Measurements from ENCODE around the gene POLL.

Gene POLL

DNA sequence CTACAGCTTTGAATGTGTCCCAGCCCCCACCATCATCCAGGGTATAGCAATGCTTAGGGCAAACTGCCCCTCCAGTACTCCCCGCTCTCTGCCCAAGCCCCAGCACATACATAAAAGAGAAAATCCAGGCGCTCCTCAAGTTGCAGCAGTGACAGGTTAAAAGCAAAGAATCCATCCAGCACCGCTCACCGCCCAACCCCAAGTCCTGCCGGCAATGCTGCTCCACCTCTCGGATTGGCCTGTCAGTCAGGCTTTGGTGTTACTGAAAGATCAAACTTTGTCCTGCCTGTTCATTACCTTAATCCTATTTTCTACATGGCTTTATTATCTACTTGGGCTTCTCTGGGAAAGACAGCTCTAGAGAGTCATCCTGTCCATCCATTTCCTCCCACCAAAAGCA, 31.9 kb upstream of the POLL start:
- Histone ChIP-seq H3K4ac (ENCODE audit: low read length) (no peak overlapping the region), H2BK12ac (ENCODE audit: low read length) (no peak overlapping the region), H3K36me3 (replicated peaks in 1 of 2; ENCODE audit: control insufficient read depth in 2 of 2, insufficient read depth in 2 of 2, low read length in 2 of 2) (peaks cover 0 to 3% of the 10 kb centered on the region in 2 donors), H2BK5ac (ENCODE audit: low read length) (no peak overlapping the region), H2BK120ac (ENCODE audit: low read depth, low read length) (peak overlapping the region; percentile 29), H2BK15ac (ENCODE audit: low read length) (no peak overlapping the region), H3K27ac (replicated peaks; ENCODE audit: low read length) (peak overlapping the region; percentile 65), H2AFZ (ENCODE audit: low read length) (no peak overlapping the region), H3K18ac (ENCODE audit: low read length) (peak overlapping the region; percentile 91), H3K23ac (ENCODE audit: low read depth, low read length, poor library complexity) (no peak overlapping the region), H3K27me3 (ENCODE audit: control insufficient read depth in 3 of 3, insufficient read depth in 3 of 3, low read depth in 1 of 3, low read length in 3 of 3) (peaks cover 0 to 66% (median 0%) of the 10 kb centered on the region in 3 experiments), H2AK5ac (ENCODE audit: low read depth, low read length) (peak overlapping the region; percentile 82), H3K4me2 (ENCODE audit: insufficient read depth, low read length, poor library complexity, severe bottlenecking) (no peak overlapping the region), H4K8ac (ENCODE audit: low read depth, low read length) (no peak overlapping the region), H3K9ac (ENCODE audit: low read depth, low read length, poor library complexity) (no peak overlapping the region), H3K4me3 (ENCODE audit: low read length in 2 of 2) (no peak overlapping the region), H3K9me3 (replicated peaks in 1 of 2; ENCODE audit: control insufficient read depth in 2 of 2, insufficient read depth in 1 of 2, low read depth in 1 of 2, low read length in 2 of 2) (no peaks in the 10 kb centered on the region), H3K14ac (ENCODE audit: low read length) (no peak overlapping the region), H3K79me1 (ENCODE audit: low read depth, low read length) (no peaks in the 10 kb centered on the region), H3K4me1 (ENCODE audit: control insufficient read depth in 2 of 2, insufficient read depth in 1 of 2, low read depth in 1 of 2, low read length in 2 of 2) (peaks cover 3 to 38% of the 10 kb centered on the region in 2 donors), H4K91ac (ENCODE audit: low read depth, low read length, poor library complexity) (no peak overlapping the region)
- DNase-seq (ENCODE audit: low spot score) = no peak
- no CpG with 5 or more reads among the region's 6 CpGs for WGBS, 2 donors (ENCODE audit: extremely low coverage in 2 of 2, insufficient read length in 2 of 2, insufficient replicate concordance in 1 of 2)

DNA sequence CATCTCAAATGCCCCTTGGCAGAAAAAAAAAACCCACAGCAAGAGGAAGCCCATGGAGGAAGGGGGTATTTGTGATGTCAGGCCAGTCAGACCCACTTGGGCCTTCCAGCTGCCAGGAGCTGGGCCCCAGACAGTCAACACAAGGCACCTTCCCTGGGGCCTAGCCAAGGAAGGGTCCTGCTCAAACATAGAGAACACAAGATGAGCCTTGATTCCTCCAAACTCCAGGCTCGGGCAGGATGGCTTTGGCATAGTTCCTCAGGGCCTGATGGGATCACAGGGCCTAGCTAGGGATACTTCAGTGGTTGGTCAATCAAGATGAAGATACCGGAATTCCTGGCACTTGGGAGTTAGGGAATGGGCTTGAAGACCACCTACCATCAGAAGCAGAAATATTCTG, 30.8 kb upstream of the POLL start:
- Histone ChIP-seq H2BK12ac (ENCODE audit: low read length) (peak overlapping the region; percentile 25), H2BK5ac (ENCODE audit: low read length) (peak overlapping the region; percentile 67), H3K18ac (ENCODE audit: low read length) (peak overlapping the region; percentile 62), H2BK120ac (ENCODE audit: low read depth, low read length) (no peak overlapping the region), H2AK5ac (ENCODE audit: low read depth, low read length) (peak overlapping the region; percentile 96), H2AFZ (ENCODE audit: low read length) (no peak overlapping the region), H3K4me1 (ENCODE audit: control insufficient read depth in 2 of 2, insufficient read depth in 1 of 2, low read depth in 1 of 2, low read length in 2 of 2) (peaks cover 7 to 41% of the 10 kb centered on the region in 2 donors), H3K23ac (ENCODE audit: low read depth, low read length, poor library complexity) (peak overlapping the region; percentile 17), H3K9me3 (replicated peaks in 1 of 2; ENCODE audit: control insufficient read depth in 2 of 2, insufficient read depth in 1 of 2, low read depth in 1 of 2, low read length in 2 of 2) (no peaks in the 10 kb centered on the region), H2BK15ac (ENCODE audit: low read length) (peak overlapping the region; percentile 79), H3K9ac (ENCODE audit: low read depth, low read length, poor library complexity) (no peak overlapping the region), H4K8ac (ENCODE audit: low read depth, low read length) (no peak overlapping the region), H3K4me3 (ENCODE audit: low read length in 2 of 2) (no peak overlapping the region), H3K14ac (ENCODE audit: low read length) (no peak overlapping the region), H3K36me3 (replicated peaks in 1 of 2; ENCODE audit: control insufficient read depth in 2 of 2, insufficient read depth in 2 of 2, low read length in 2 of 2) (peaks cover 0 to 2% of the 10 kb centered on the region in 2 donors), H4K91ac (ENCODE audit: low read depth, low read length, poor library complexity) (no peak overlapping the region), H3K27me3 (ENCODE audit: control insufficient read depth in 3 of 3, insufficient read depth in 3 of 3, low read depth in 1 of 3, low read length in 3 of 3) (peaks cover 0 to 66% (median 0%) of the 10 kb centered on the region in 3 experiments), H3K79me1 (ENCODE audit: low read depth, low read length) (no peaks in the 10 kb centered on the region), H3K4me2 (ENCODE audit: insufficient read depth, low read length, poor library complexity, severe bottlenecking) (no peak overlapping the region), H3K4ac (ENCODE audit: low read length) (peak overlapping the region; percentile 10), H3K27ac (replicated peaks; ENCODE audit: low read length) (no peak overlapping the region)
- no peak for DNase-seq (ENCODE audit: low spot score)
- no CpG with 5 or more reads among the region's 2 CpGs for WGBS, 2 donors (ENCODE audit: extremely low coverage in 2 of 2, insufficient read length in 2 of 2, insufficient replicate concordance in 1 of 2)

DNA sequence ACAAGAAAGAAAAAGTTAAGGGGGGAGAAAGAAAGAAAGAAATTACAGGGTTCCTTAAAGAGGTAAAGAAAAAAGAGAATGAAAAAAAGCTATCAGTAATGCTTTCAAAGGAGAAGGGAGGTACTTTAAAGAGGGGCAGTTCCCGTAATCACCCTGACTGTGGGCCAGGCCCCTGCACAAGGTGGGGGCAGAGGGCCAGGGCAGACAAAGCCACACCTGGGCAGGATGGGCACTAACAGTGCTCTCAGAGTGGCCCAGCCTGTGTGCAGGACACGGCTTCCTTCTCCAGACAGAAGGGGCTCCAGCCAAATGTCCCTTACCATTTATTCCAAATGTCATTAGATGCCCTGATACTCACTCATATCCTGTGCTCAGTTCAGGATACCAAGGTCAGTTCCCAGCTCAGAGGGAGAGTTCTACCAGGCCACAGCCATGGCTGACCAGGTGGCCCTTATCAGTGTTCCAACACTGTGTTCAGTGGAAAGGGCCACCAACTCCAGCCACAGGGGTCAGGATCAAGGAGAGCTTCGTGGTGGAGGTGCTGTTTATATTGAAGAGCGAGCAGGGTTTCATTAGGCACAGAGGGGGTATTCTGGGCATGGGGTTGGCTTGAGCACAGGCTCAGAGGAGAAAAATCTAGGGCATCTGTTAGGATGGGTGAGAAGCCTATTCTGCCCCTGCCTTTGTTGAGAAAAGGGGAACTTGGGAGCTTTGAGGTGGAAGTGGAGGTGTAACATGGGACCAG, 29.9 kb upstream of the POLL start:
- Histone ChIP-seq H3K36me3 (replicated peaks in 1 of 2; ENCODE audit: control insufficient read depth in 2 of 2, insufficient read depth in 2 of 2, low read length in 2 of 2) (no peaks in the 10 kb centered on the region), H3K4me1 (ENCODE audit: control insufficient read depth in 2 of 2, insufficient read depth in 1 of 2, low read depth in 1 of 2, low read length in 2 of 2) (peaks cover 7 to 46% of the 10 kb centered on the region in 2 donors), H2BK12ac (ENCODE audit: low read length) (no peak overlapping the region)

DNA sequence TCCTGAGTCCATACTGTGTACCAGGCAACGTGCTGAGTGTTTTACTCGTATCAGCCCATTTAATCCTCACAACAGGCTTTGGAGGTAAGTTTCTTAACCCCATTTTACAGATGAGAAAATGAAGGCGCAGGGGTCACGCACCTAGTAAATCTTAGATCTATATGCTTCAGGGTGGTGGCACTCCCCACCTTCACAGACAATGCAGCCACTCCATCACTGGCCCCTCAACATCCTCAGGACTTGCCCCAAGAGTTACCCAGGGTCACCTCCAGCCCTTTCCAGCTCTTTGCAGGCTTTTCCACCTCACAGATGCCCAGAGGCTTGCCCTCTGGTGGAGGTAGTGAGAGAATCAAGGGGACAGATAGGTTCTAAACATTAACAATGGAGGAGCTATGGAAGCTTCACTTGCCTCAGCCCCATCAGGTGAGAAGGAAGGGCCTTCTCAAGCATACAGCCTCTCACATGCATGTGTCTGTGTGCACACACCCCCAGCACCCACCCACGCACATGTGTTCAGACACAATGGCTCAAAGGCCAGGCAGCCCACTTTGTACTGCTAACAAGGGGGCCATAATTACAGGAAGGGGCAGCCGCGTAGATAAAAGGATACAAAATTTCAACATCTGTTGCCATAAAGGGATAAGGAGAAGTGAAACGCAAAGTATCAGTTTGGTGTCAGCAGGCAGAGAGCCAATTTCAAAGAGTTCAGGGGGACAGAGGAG, 29.2 kb upstream of the POLL start:
- no peak overlapping the region for H2BK120ac ChIP-seq (ENCODE audit: low read depth, low read length)
- H3K4me1 ChIP-seq (ENCODE audit: control insufficient read depth in 2 of 2, insufficient read depth in 1 of 2, low read depth in 1 of 2, low read length in 2 of 2) = peaks cover 10 to 51% of the 10 kb centered on the region in 2 donors
- H3K9me3 ChIP-seq (replicated peaks in 1 of 2; ENCODE audit: control insufficient read depth in 2 of 2, insufficient read depth in 1 of 2, low read depth in 1 of 2, low read length in 2 of 2) = no peaks in the 10 kb centered on the region
- H2BK5ac ChIP-seq (ENCODE audit: low read length) = no peak overlapping the region
- no peak overlapping the region for H3K27ac ChIP-seq (replicated peaks; ENCODE audit: low read length)
- no peak overlapping the region for H2BK12ac ChIP-seq (ENCODE audit: low read length)
- WGBS, 2 donors (ENCODE audit: extremely low coverage in 2 of 2, insufficient read length in 2 of 2, insufficient replicate concordance in 1 of 2) = no CpG with 5 or more reads among the region's 8 CpGs
- no peak overlapping the region for H2AFZ ChIP-seq (ENCODE audit: low read length)
- H3K4ac ChIP-seq (ENCODE audit: low read length) = no peak overlapping the region
- no peak for DNase-seq (ENCODE audit: low spot score)
- H3K27me3 ChIP-seq (ENCODE audit: control insufficient read depth in 3 of 3, insufficient read depth in 3 of 3, low read depth in 1 of 3, low read length in 3 of 3) = peaks cover 0 to 74% (median 0%) of the 10 kb centered on the region in 3 experiments
- H3K4me2 ChIP-seq (ENCODE audit: insufficient read depth, low read length, poor library complexity, severe bottlenecking) = no peak overlapping the region
- H3K79me1 ChIP-seq (ENCODE audit: low read depth, low read length) = no peaks in the 10 kb centered on the region
- H2BK15ac ChIP-seq (ENCODE audit: low read length) = no peak overlapping the region
- no peak overlapping the region for H3K14ac ChIP-seq (ENCODE audit: low read length)
- no peak overlapping the region for H3K9ac ChIP-seq (ENCODE audit: low read depth, low read length, poor library complexity)
- H2AK5ac ChIP-seq (ENCODE audit: low read depth, low read length) = peak overlapping the region; percentile 9
- no peak overlapping the region for H4K8ac ChIP-seq (ENCODE audit: low read depth, low read length)
- no peak overlapping the region for H3K4me3 ChIP-seq (ENCODE audit: low read length in 2 of 2)
- no peak overlapping the region for H3K23ac ChIP-seq (ENCODE audit: low read depth, low read length, poor library complexity)
- peaks cover 0 to under 1% of the 10 kb centered on the region in 2 donors for H3K36me3 ChIP-seq (replicated peaks in 1 of 2; ENCODE audit: control insufficient read depth in 2 of 2, insufficient read depth in 2 of 2, low read length in 2 of 2)
- no peak overlapping the region for H4K91ac ChIP-seq (ENCODE audit: low read depth, low read length, poor library complexity)
- H3K18ac ChIP-seq (ENCODE audit: low read length) = peak overlapping the region; percentile 69

More for the DNA sequence above, 29.9 kb upstream of the POLL start:
- peak overlapping the region; percentile 79 for H2BK15ac ChIP-seq (ENCODE audit: low read length)
- H3K79me1 ChIP-seq (ENCODE audit: low read depth, low read length) = no peaks in the 10 kb centered on the region
- H3K4ac ChIP-seq (ENCODE audit: low read length) = no peak overlapping the region
- peaks cover 0 to 74% (median 0%) of the 10 kb centered on the region in 3 experiments for H3K27me3 ChIP-seq (ENCODE audit: control insufficient read depth in 3 of 3, insufficient read depth in 3 of 3, low read depth in 1 of 3, low read length in 3 of 3)
- H2AK5ac ChIP-seq (ENCODE audit: low read depth, low read length) = peak overlapping the region; percentile 96
- H2BK120ac ChIP-seq (ENCODE audit: low read depth, low read length) = no peak overlapping the region
- H3K4me3 ChIP-seq (ENCODE audit: low read length in 2 of 2) = no peak overlapping the region
- no peaks in the 10 kb centered on the region for H3K9me3 ChIP-seq (replicated peaks in 1 of 2; ENCODE audit: control insufficient read depth in 2 of 2, insufficient read depth in 1 of 2, low read depth in 1 of 2, low read length in 2 of 2)
- WGBS, 2 donors (ENCODE audit: extremely low coverage in 2 of 2, insufficient read length in 2 of 2, insufficient replicate concordance in 1 of 2) = no CpG with 5 or more reads among the region's 4 CpGs
- H3K9ac ChIP-seq (ENCODE audit: low read depth, low read length, poor library complexity) = no peak overlapping the region
- no peak overlapping the region for H3K27ac ChIP-seq (replicated peaks; ENCODE audit: low read length)
- no peak overlapping the region for H3K23ac ChIP-seq (ENCODE audit: low read depth, low read length, poor library complexity)
- peak overlapping the region; percentile 23 for H3K18ac ChIP-seq (ENCODE audit: low read length)
- H2BK5ac ChIP-seq (ENCODE audit: low read length) = peak overlapping the region; percentile 67
- no peak for DNase-seq (ENCODE audit: low spot score)
- no peak overlapping the region for H3K14ac ChIP-seq (ENCODE audit: low read length)
- H4K8ac ChIP-seq (ENCODE audit: low read depth, low read length) = no peak overlapping the region
- no peak overlapping the region for H4K91ac ChIP-seq (ENCODE audit: low read depth, low read length, poor library complexity)
- no peak overlapping the region for H2AFZ ChIP-seq (ENCODE audit: low read length)
- no peak overlapping the region for H3K4me2 ChIP-seq (ENCODE audit: insufficient read depth, low read length, poor library complexity, severe bottlenecking)
